Measurements from ENCODE around the gene SUFU.

The SUFU gene

GRCh38 chr10:102676534-102677315 lies 173.0 kb downstream of the SUFU start:
- DNase-seq: no peak

GRCh38 chr10:102677331-102678067 lies 173.7 kb downstream of the SUFU start:
- DNase-seq: no peak

DNA sequence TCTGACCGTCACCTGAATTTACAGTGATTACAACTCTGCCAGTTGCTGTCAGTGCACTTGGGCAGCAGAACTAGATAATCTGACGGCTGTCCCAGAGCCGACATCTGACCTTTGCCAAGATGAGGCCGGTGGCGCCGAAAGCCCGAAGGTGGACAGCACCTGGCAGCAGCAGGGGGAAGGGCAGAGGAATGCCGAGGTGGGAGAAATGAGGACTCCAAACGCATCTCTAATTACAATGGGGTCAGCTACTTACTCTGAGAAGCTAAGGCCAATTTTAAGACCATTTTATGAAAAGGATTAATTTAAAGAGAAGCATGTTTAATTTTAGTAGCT lies 174.3 kb downstream of the SUFU start:
- no peak for DNase-seq

GRCh38 chr10:102678842-102679289 lies 175.1 kb downstream of the SUFU start:
- DNase-seq: no peak

DNA sequence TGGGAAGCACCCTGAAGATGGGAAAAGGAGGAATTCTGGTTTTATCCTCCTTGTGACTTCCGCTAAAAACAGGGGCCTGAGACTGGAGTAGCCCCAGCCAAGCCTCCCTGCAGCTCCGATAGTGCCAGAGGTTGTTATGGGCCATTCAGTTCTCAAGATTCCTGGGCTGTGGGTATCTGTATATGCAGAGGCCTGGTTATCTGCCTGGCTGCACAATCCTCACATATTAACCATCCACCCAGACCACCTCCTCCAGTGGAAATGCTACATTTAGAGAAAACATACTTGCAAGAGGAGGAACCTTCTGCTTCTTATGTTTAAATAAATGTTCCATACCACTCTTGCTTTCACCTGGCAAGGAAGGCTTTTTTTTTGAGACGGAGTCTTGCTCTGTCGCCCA lies 175.8 kb downstream of the SUFU start:
- no peak for DNase-seq

- DNase-seq: no peak
These were observed 177.9 kb downstream of the SUFU start for GRCh38 chr10:102681696-102682095.

DNA sequence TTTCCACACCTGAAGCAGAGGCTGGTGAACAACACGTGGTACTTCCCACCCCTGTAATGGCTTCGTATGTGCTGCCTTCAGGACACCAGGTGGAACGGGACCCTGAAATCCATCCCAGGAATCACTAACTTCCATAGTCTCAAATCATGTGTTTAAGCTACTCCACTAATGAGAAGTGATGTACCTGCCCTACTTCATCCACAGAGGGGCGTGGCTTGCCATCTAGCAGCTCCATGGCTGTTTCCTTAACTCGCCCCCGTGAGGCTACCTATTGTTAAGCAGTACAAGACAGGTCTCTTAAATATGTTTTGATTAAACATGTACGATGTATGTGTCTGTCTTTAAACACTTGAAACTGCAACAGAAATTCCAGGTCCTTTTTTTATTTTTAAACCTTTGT lies 178.6 kb downstream of the SUFU start:
- no peak for DNase-seq

GRCh38 chr10:102682981-102683380 lies 179.2 kb downstream of the SUFU start:
- no peak for DNase-seq

Measured in NCI-H2171 (cell line).